B cell (primary cell): ENCODE results near the gene RFC2. TPM values are rescaled to one million over a fixed set of nuclear protein-coding genes. Genes with fewer than 3 reads are reported as not detected.

Experiments
- ATAC-seq: fragments of 200-7000 bp; cut with Tn5 transposase; one replicate; pipeline ENCODE4 v1.10.0; 2021; ENCODE audit warnings: low read depth, mild to moderate bottlenecking, moderate number of reproducible peaks, moderate library complexity
- CTCF ChIA-PET: fragments of 350-600 bp; sonication (Branson Sonifier 250); formaldehyde crosslinking; loops from one replicate; lab custom pipeline; 2021; ENCODE audit warnings: antibody characterized with exemption, inconsistent platforms; lab: Charles Lee
- POLR2A ChIA-PET: fragments of 350-600 bp; sonication (Branson Sonifier 250); formaldehyde crosslinking; loops from one replicate; lab custom pipeline; 2021; ENCODE audit warnings: antibody characterized with exemption; lab: Charles Lee
- DNase-seq: peaks from one replicate; pipeline ENCODE4 v3.0.0; 2013
- H2AFZ ChIP-seq: 2 replicates; pipeline ENCODE4 v1.6.1; 2012; ENCODE audit warnings: mild to moderate bottlenecking, low read depth, low read length; ENCODE audit not compliant: insufficient read depth, poor library complexity, severe bottlenecking
- H3K27ac ChIP-seq, 2 donors: 1 replicate in 1 of 2; 2 replicates in 1 of 2; pipeline ENCODE4 v1.5.1; 2012 to 2013; ENCODE audit warnings: low read length in 2 of 2, mild to moderate bottlenecking in 2 of 2, moderate library complexity in 1 of 2
- H3K27me3 ChIP-seq, 4 experiments: fragments of 200-600 bp in 1 of 4; sonication (generic) in 1 of 4; replicated peaks in 1 of 4; 1 replicate in 2 of 4; 2 replicates in 2 of 4; pipeline versions ENCODE4 v1.6.1 to v1.7.0; 2013 to 2016; ENCODE audit warnings: low read length in 3 of 4, mild to moderate bottlenecking in 2 of 4, mixed read lengths in 1 of 4, moderate library complexity in 1 of 4; ENCODE audit not compliant: insufficient read depth in 4 of 4, control insufficient read depth in 3 of 4; ENCODE audit errors: control extremely low read depth in 1 of 4
- H3K36me3 ChIP-seq, 2 experiments: replicated peaks in 1 of 2; 1 replicate in 1 of 2; 2 replicates in 1 of 2; pipeline versions ENCODE4 v1.6.1 to v1.7.1; 2013; ENCODE audit warnings: low read length in 1 of 2; ENCODE audit not compliant: insufficient read depth in 2 of 2, control insufficient read depth in 1 of 2; ENCODE audit errors: control extremely low read depth in 1 of 2, extremely low read depth in 1 of 2
- H3K4me1 ChIP-seq, 2 donors: fragments of 200-600 bp in 1 of 2; sonication (generic) in 1 of 2; 1 replicate in 1 of 2; 2 replicates in 1 of 2; pipeline versions ENCODE4 v1.5.1 to v1.6.1; 2013 to 2017; ENCODE audit warnings: low read length in 2 of 2; ENCODE audit not compliant: control insufficient read depth in 2 of 2, insufficient read depth in 2 of 2
- H3K4me2 ChIP-seq: replicated peaks from 2 replicates; pipeline ENCODE3; 2012; ENCODE audit warnings: mild to moderate bottlenecking, low read depth, low read length; ENCODE audit not compliant: poor library complexity, severe bottlenecking
- H3K4me3 ChIP-seq, 5 experiments: fragments of 200-600 bp in 1 of 5; sonication (generic) in 1 of 5; 1 replicate in 3 of 5; 2 replicates in 2 of 5; pipeline versions ENCODE4 v1.5.1 to v1.7.0; 2011 to 2016; ENCODE audit warnings: low read length in 4 of 5, mild to moderate bottlenecking in 4 of 5, low read depth in 2 of 5, control low read depth in 1 of 5, moderate library complexity in 1 of 5; ENCODE audit not compliant: insufficient read depth in 1 of 5; ENCODE audit errors: control extremely low read depth in 1 of 5, extremely low read depth in 1 of 5
- H3K79me2 ChIP-seq: fragments of 200-600 bp; sonication (generic); one replicate; pipeline ENCODE4 v1.6.0; 2016; ENCODE audit warnings: low read length; ENCODE audit not compliant: control insufficient read depth, insufficient read depth
- H3K9ac ChIP-seq: fragments of 200-600 bp; sonication (generic); 2 replicates; pipeline ENCODE4 v1.6.1; 2017; ENCODE audit warnings: mild to moderate bottlenecking, low read length, moderate library complexity
- H3K9me3 ChIP-seq, 3 donors: one replicate each; pipeline versions ENCODE4 v1.6.1 to v1.7.1; 2013; ENCODE audit warnings: low read length in 2 of 3; ENCODE audit not compliant: control insufficient read depth in 2 of 3, insufficient read depth in 1 of 3; ENCODE audit errors: control extremely low read depth in 1 of 3
- H4K20me1 ChIP-seq: 2 replicates; pipeline ENCODE4 v1.6.0; 2012; ENCODE audit warnings: mild to moderate bottlenecking, low read length; ENCODE audit not compliant: insufficient read depth, control insufficient read depth, poor library complexity, severe bottlenecking
- H3K27ac Mint-ChIP-seq: one replicate; pipeline ENCODE4 v1.8.0; 2021; ENCODE audit warnings: mixed read lengths
- H3K27me3 Mint-ChIP-seq: one replicate; pipeline ENCODE4 v1.8.0; 2021; ENCODE audit warnings: mixed read lengths
- H3K4me1 Mint-ChIP-seq: one replicate; pipeline ENCODE4 v1.8.0; 2021; ENCODE audit warnings: mixed read lengths
- H3K4me3 Mint-ChIP-seq: one replicate; pipeline ENCODE4 v1.8.0; 2021; ENCODE audit warnings: mixed read lengths
- H3K9me3 Mint-ChIP-seq: one replicate; pipeline ENCODE4 v1.8.0; 2022; ENCODE audit warnings: mixed read lengths; ENCODE audit not compliant: insufficient read depth
- CTCF ChIP-seq: fragments of 200-600 bp; IDR thresholded peaks from one replicate; pipeline ENCODE4 v1.8.0; 2022; ENCODE audit warnings: antibody characterized with exemption, mild to moderate bottlenecking
- EZH2 ChIP-seq: IDR thresholded peaks from 2 replicates; pipeline ENCODE4 v1.6.1; 2012; ENCODE audit warnings: borderline replicate concordance, low read depth, mild to moderate bottlenecking, moderate library complexity, low read length; ENCODE audit not compliant: insufficient read depth, poor library complexity, severe bottlenecking
- WGBS: methylation state at CpG from one replicate; pipeline ENCODE4 v1.1.5; 2013; ENCODE audit warnings: missing lambda C conversion rate; ENCODE audit not compliant: insufficient coverage; 5-methylcytosine and 5-hydroxymethylcytosine counted together
- intact Hi-C: fragments of 100-400 bp; cut with micrococcal nuclease; formaldehyde crosslinking; loops from one replicate; pipeline ENCODE4 v1.10.0; 2022
- polyA minus RNA-seq: library from RNA; depleted of rRNA, polyadenylated mRNA; stranded (reverse); fragments of >200 nt; gene quantifications from 2 replicates; pipeline ENCODE4 v1.2.3, GENCODE V29; 2012
- polyA plus RNA-seq: library from polyadenylated mRNA; depleted of rRNA; stranded (reverse); fragments of >200 nt; gene quantifications from 2 replicates; pipeline ENCODE4 v1.2.3, GENCODE V29; 2012
- total RNA-seq, 2 donors: library from RNA; stranded (reverse); fragments of 120-200 nt in 1 of 2; gene quantifications; 1 replicate in 1 of 2; 2 replicates in 1 of 2; pipeline versions ENCODE4 v1.2.3 to v1.2.4, GENCODE V29; 2013 to 2022

RFC2 gene
- total RNA-seq (33.2 and 36.4 TPM in 2 replicates), polyA plus RNA-seq (19.8 and 20.2 TPM in 2 replicates), polyA minus RNA-seq (22.9 and 27.8 TPM in 2 replicates)
- 24.6 TPM for total RNA-seq (2013)

GRCh38 chr7:74254129-74254857 lies at the start of gene RFC2:
Gene RFC2 (minus strand): TSS chr7:74254399. CDS start chr7:74254383, 16 bp downstream.
- intact Hi-C loops = loop anchor here (1.0 to 10.0 kb wide), 6 partner anchors 13 to 569 kb away; partner anchors contain the start of genes BUD23, CLIP2 and DNAJC30
- Histone ChIP-seq H3K36me3 (peaks cover 1 to 21% of the 10 kb centered on the region in 2 experiments), H3K9me3 (no peaks in the 10 kb centered on the region), H3K4me1 (peaks cover 16 to 44% of the 10 kb centered on the region in 2 donors), H3K27me3 (no peaks in the 10 kb centered on the region), H3K9ac (peak within 1 kb of the TSS; percentile 85), H2AFZ (peak within 1 kb of the TSS; percentile 92), H3K79me2 (peaks cover 45% of the 10 kb centered on the region), H3K27ac (peak within 1 kb of the TSS; percentile 66 to 90), H3K4me3 (peak within 1 kb of the TSS; percentile 72 to 99 (median 91)), H4K20me1 (peaks cover 12% of the 10 kb centered on the region), H3K4me2 (peak within 1 kb of the TSS; percentile 99)
- TF ChIP-seq EZH2 (no peak), CTCF (peak; percentile 29)
- Mint-ChIP-seq H3K27me3 (no peaks in the 10 kb centered on the region), H3K9me3 (no peaks in the 10 kb centered on the region), H3K4me1 (peaks cover 30% of the 10 kb centered on the region), H3K27ac (peak within 1 kb of the TSS; percentile 95), H3K4me3 (peak within 1 kb of the TSS; percentile 97)
- POLR2A ChIA-PET = interaction anchor here (0.9 to 1.1 kb wide), 4 partner anchors 11 to 46 kb away, joined by 3 to 8 read pairs (median 4); no protein-coding TSS in a partner anchor
- under 1% methylated on average over 75 of the region's 75 CpGs for WGBS
- CTCF ChIA-PET = interaction anchor here (0.7 to 4.4 kb wide), 7 partner anchors 10 to 48 kb away, joined by 3 to 18 read pairs (median 3); partner anchors contain the start of genes CLIP2 and LAT2
- ATAC-seq = peak; percentile 97
- DNase-seq = peak; percentile 97
